Liver (tissue), 9 donors: ENCODE measurements around the gene LCP2. TPM values are rescaled to one million over a fixed set of nuclear protein-coding genes. Genes with fewer than 3 reads are reported as not detected.

Experiments
- DNase-seq: peaks from one replicate; pipeline ENCODE4 v3.0.0-alpha.2; 2017; ENCODE audit warnings: low spot score
- H3K27ac ChIP-seq, 2 donors: one replicate each; pipeline ENCODE4 v1.7.0; 2013; ENCODE audit warnings: inconsistent platforms in 2 of 2, low read length in 2 of 2, control low read depth in 1 of 2, low read depth in 1 of 2, mild to moderate bottlenecking in 1 of 2
- H3K27me3 ChIP-seq, 4 donors: one replicate each; pipeline versions ENCODE4 v1.6.1 to v1.7.0; 2013; ENCODE audit warnings: low read length in 3 of 4, inconsistent platforms in 1 of 4, mild to moderate bottlenecking in 1 of 4, moderate library complexity in 1 of 4; ENCODE audit not compliant: control insufficient read depth in 4 of 4, insufficient read depth in 4 of 4
- H3K36me3 ChIP-seq, 4 donors: one replicate each; pipeline versions ENCODE4 v1.6.1 to v1.7.0; 2013; ENCODE audit warnings: low read length in 3 of 4, mild to moderate bottlenecking in 3 of 4, low read depth in 1 of 4, moderate library complexity in 1 of 4; ENCODE audit not compliant: control insufficient read depth in 4 of 4, insufficient read depth in 3 of 4
- H3K4me1 ChIP-seq, 4 donors: one replicate each; pipeline versions ENCODE4 v1.6.1 to v1.7.0; 2013; ENCODE audit warnings: low read length in 3 of 4, mild to moderate bottlenecking in 3 of 4, moderate library complexity in 1 of 4; ENCODE audit not compliant: control insufficient read depth in 4 of 4, insufficient read depth in 4 of 4
- H3K4me3 ChIP-seq, 3 donors: one replicate each; pipeline versions ENCODE4 v1.6.1 to v1.7.0; 2013; ENCODE audit warnings: low read length in 3 of 3, control low read depth in 1 of 3, low read depth in 1 of 3, mild to moderate bottlenecking in 1 of 3
- H3K9ac ChIP-seq, 2 donors: one replicate each; pipeline ENCODE4 v1.7.0; 2013; ENCODE audit warnings: low read length in 2 of 2, mild to moderate bottlenecking in 2 of 2, moderate library complexity in 2 of 2, control low read depth in 1 of 2, low read depth in 1 of 2
- H3K9me3 ChIP-seq, 4 donors: one replicate each; pipeline versions ENCODE4 v1.6.1 to v1.7.0; 2013; ENCODE audit warnings: low read length in 3 of 4; ENCODE audit not compliant: control insufficient read depth in 4 of 4
- CTCF ChIP-seq: fragments of 150-350 bp; IDR thresholded peaks from 2 replicates; pipeline ENCODE4 v1.5.1; 2017; ENCODE audit warnings: improper control_type of control experiment, low read depth, low read length; ENCODE audit not compliant: missing input control
- EGR1 ChIP-seq, 2 donors: IDR thresholded peaks; 2 replicates each; pipeline ENCODE4 v1.6.1; 2016 to 2018; ENCODE audit warnings: antibody characterized with exemption in 2 of 2, low read depth in 2 of 2
- FOXA1 ChIP-seq: IDR thresholded peaks from 2 replicates; pipeline ENCODE4 v1.6.1; 2016; ENCODE audit warnings: antibody characterized with exemption
- FOXA2 ChIP-seq: IDR thresholded peaks from 2 replicates; pipeline ENCODE4 v1.6.1; 2016; ENCODE audit warnings: antibody characterized with exemption
- GABPA ChIP-seq, 2 donors: IDR thresholded peaks in 1 of 2; conservative IDR thresholded peaks in 1 of 2; 2 replicates each; pipeline ENCODE4 v1.6.1; 2016; ENCODE audit warnings: antibody characterized with exemption in 2 of 2, mild to moderate bottlenecking in 1 of 2, moderate library complexity in 1 of 2
- HNF4A ChIP-seq, 2 donors: conservative IDR thresholded peaks; 2 replicates each; pipeline ENCODE4 v1.6.1; 2016; ENCODE audit warnings: antibody characterized with exemption in 2 of 2, mild to moderate bottlenecking in 2 of 2
- JUND ChIP-seq, 2 donors: IDR thresholded peaks; 2 replicates each; pipeline ENCODE4 v1.6.1; 2016; ENCODE audit warnings: antibody characterized with exemption in 2 of 2
- MAX ChIP-seq: IDR thresholded peaks from 2 replicates; pipeline ENCODE4 v1.6.1; 2016; ENCODE audit warnings: antibody characterized with exemption
- RAD21 ChIP-seq, 2 donors: IDR thresholded peaks; 2 replicates each; pipeline ENCODE4 v1.6.1; 2016; ENCODE audit warnings: antibody characterized with exemption in 2 of 2, mild to moderate bottlenecking in 2 of 2
- REST ChIP-seq: IDR thresholded peaks from 2 replicates; pipeline ENCODE4 v1.6.1; 2016; ENCODE audit warnings: antibody characterized with exemption, mild to moderate bottlenecking
- RXRA ChIP-seq, 2 donors: IDR thresholded peaks; 2 replicates each; pipeline ENCODE4 v1.6.1; 2017 to 2018; ENCODE audit warnings: antibody characterized with exemption in 2 of 2, mild to moderate bottlenecking in 1 of 2
- SP1 ChIP-seq: IDR thresholded peaks from 2 replicates; pipeline ENCODE4 v1.6.1; 2018; ENCODE audit warnings: antibody characterized with exemption, mild to moderate bottlenecking
- TAF1 ChIP-seq: conservative IDR thresholded peaks from 2 replicates; pipeline ENCODE4 v1.6.1; 2016; ENCODE audit warnings: antibody characterized with exemption, mild to moderate bottlenecking
- WGBS: extraction: QIAGEN DNeasy Blood & Tissue Kit; methylation state at CpG from one replicate; pipeline ENCODE4 v1.1.7; 2013; 5-methylcytosine and 5-hydroxymethylcytosine counted together
- polyA plus RNA-seq, 2 donors: library from polyadenylated mRNA; stranded (reverse) in 1 of 2; unstranded in 1 of 2; fragments of 200-250 nt in 1 of 2; fragments of >200 nt in 1 of 2; fragmentation: Nextera tagmentation in 1 of 2; extraction: Ambion mirVana in 1 of 2; gene quantifications; one replicate each; pipeline versions ENCODE4 v1.2.1 to v1.2.3, GENCODE V29; 2013 to 2015
- total RNA-seq, 2 donors: library from RNA; depleted of rRNA; stranded (reverse); fragments of >200 nt; gene quantifications; one replicate each; pipeline ENCODE4 v1.2.3, GENCODE V29; 2014
- TF ChIP-seq, protein P1 (sequence below): IDR thresholded peaks from 2 replicates; pipeline ENCODE4 v1.6.1; 2016; ENCODE audit warnings: antibody characterized with exemption
- TF ChIP-seq, protein P2 (sequence below): IDR thresholded peaks from 2 replicates; pipeline ENCODE4 v1.6.1; 2016; ENCODE audit warnings: antibody characterized with exemption
- donor health status: healthy.
- donor health status: healthy.
- donor health status: healthy.
- donor health status: healthy.
- donor health status: healthy.

Gene LCP2
- total and polyA plus RNA-seq, 4 donors, result 3.6 to 16.3 (median 6.7) TPM

DNA sequence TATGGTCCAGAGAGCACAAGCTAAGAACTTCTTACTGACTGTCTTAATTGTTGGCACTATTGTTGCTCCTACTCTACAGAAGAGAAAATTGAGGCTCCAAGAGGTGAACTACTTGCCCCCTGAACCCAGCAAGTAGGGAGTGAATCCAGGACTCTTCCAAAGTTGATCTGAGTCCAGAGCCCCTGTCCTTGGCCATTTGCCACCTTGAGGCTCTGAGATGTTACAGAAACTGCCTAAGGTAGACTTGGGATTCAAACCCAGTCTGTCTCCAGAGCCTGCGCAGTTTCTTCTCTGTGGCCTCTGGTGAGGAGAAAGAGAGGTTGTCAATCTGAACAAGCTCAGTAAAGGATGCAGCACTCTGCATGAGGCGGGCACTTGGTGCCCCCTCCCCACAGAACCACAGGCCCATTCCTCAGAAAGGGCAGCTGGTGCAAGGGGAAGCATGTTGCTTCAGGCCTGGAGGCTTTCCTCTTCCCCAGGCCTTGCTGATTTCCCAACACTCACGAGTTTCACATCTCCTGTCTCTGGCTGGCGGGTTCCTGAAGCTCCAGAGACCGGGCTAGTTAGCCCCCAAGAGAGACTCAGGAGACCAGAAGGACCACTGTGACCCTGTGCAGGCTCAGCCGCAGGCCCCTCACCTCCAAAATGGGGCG, 2.9 kb upstream of the LCP2 start:
- Histone ChIP-seq H3K27me3 (no peaks in the 10 kb centered on the region), H3K9me3 (no peaks in the 10 kb centered on the region), H3K9ac (no peak overlapping the region), H3K4me1 (peaks cover 0 to 8% (median 0%) of the 10 kb centered on the region in 4 donors), H3K27ac (no peak overlapping the region), H3K36me3 (no peaks in the 10 kb centered on the region), H3K4me3 (no peak overlapping the region)
- WGBS, result 78% methylated on average over 7 of the region's 7 CpGs
- DNase-seq, result no peak
- no peak for TF ChIP-seq SP1
- no peak for TF ChIP-seq HNF4A (conservative IDR thresholded peaks at IDR 0.05)
- TF ChIP-seq GABPA (IDR thresholded peaks at IDR 0.05 in 1 of 2, conservative IDR thresholded peaks at IDR 0.05 in 1 of 2), result no peak
- TF ChIP-seq, protein P1, sequence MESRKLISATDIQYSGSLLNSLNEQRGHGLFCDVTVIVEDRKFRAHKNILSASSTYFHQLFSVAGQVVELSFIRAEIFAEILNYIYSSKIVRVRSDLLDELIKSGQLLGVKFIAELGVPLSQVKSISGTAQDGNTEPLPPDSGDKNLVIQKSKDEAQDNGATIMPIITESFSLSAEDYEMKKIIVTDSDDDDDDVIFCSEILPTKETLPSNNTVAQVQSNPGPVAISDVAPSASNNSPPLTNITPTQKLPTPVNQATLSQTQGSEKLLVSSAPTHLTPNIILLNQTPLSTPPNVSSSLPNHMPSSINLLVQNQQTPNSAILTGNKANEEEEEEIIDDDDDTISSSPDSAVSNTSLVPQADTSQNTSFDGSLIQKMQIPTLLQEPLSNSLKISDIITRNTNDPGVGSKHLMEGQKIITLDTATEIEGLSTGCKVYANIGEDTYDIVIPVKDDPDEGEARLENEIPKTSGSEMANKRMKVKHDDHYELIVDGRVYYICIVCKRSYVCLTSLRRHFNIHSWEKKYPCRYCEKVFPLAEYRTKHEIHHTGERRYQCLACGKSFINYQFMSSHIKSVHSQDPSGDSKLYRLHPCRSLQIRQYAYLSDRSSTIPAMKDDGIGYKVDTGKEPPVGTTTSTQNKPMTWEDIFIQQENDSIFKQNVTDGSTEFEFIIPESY, result no peak
- TF ChIP-seq FOXA2, result no peak
- TF ChIP-seq CTCF, result no peak
- TF ChIP-seq RXRA (IDR thresholded peaks at IDR 0.05), result no peak
- TF ChIP-seq, protein P2, sequence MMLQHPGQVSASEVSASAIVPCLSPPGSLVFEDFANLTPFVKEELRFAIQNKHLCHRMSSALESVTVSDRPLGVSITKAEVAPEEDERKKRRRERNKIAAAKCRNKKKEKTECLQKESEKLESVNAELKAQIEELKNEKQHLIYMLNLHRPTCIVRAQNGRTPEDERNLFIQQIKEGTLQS, result no peak
- no peak for TF ChIP-seq FOXA1
- TF ChIP-seq EGR1 (IDR thresholded peaks at IDR 0.05; ENCODE audit: low read depth in 2 of 2), result no peak
- TF ChIP-seq RAD21 (IDR thresholded peaks at IDR 0.05), result no peak
- no peak for TF ChIP-seq REST
- no peak for TF ChIP-seq TAF1
- no peak for TF ChIP-seq MAX
- TF ChIP-seq JUND (IDR thresholded peaks at IDR 0.05), result no peak
